GM06990 (cell line): ENCODE data around the gene CD1C.
"Not testable (repeated sequence)": the region's sequence is repeated elsewhere in the genome, so short reads cannot be mapped to it uniquely, and the experiment has no call there.

ENCODE experiments used
- DNase-seq: peaks from one replicate; pipeline ENCODE4 v3.0.0-alpha.2; 2011; ENCODE audit not compliant: insufficient read length; ENCODE audit errors: extremely low read depth
- H3K27me3 ChIP-seq: replicated peaks from 2 replicates; pipeline ENCODE4 v1.6.0; 2011; ENCODE audit warnings: low read length; ENCODE audit not compliant: control insufficient read depth, insufficient read depth
- H3K36me3 ChIP-seq: 2 replicates; pipeline ENCODE4 v1.5.1; 2011; ENCODE audit warnings: low read length; ENCODE audit not compliant: control insufficient read depth, insufficient read depth
- H3K4me3 ChIP-seq: replicated peaks from 2 replicates; pipeline ENCODE4 v1.5.1; 2011; ENCODE audit warnings: low read depth, mild to moderate bottlenecking, control low read depth, low read length
- TF ChIP-seq, protein P1 (sequence below): IDR thresholded peaks from 2 replicates; pipeline ENCODE4 v1.5.1; 2011; ENCODE audit warnings: low read length, control low read depth, mild to moderate bottlenecking, inconsistent platforms; ENCODE audit not compliant: insufficient read depth, poor library complexity, severe bottlenecking

CD1C gene

DNA sequence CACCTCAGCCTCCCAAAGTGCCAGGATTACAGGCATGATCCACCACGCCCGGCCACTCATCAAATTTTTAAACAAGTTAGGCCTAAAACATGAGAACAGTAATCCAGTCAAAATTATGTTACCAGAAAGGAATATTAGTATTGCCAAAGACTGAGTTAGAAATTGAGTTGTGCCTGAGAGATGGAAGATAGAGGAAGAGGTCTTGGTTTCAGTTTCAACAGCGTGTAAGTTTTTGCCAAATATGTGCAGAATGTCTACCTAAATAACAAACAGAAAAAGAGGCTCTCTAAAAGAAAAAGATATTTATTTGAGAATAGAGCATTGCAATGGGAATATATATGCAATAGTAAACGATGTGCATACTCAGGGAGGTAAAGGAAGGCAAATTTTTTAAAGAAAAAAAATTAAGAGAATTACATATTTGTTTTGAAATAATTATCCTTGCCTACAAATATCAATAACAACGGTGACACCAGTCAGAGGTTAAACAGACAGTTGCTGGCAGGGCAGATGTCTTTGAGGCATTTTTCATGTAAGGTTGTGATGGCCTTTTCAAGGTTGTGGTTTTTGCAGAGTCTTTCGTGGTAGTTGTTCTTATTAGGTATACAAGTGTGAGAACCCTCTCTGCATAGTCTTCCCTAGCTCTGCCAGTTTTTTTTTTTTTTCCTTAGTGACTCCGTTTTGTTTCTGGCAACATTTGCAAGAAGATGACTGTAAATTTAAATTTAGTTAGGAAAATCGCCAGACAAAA, 43.9 kb downstream of the CD1C start:
- no peaks in the 10 kb centered on the region for H3K36me3 ChIP-seq
- DNase-seq: no peak
- no peaks in the 10 kb centered on the region for H3K27me3 ChIP-seq
- no peak overlapping the region for H3K4me3 ChIP-seq
- TF ChIP-seq, protein P1, sequence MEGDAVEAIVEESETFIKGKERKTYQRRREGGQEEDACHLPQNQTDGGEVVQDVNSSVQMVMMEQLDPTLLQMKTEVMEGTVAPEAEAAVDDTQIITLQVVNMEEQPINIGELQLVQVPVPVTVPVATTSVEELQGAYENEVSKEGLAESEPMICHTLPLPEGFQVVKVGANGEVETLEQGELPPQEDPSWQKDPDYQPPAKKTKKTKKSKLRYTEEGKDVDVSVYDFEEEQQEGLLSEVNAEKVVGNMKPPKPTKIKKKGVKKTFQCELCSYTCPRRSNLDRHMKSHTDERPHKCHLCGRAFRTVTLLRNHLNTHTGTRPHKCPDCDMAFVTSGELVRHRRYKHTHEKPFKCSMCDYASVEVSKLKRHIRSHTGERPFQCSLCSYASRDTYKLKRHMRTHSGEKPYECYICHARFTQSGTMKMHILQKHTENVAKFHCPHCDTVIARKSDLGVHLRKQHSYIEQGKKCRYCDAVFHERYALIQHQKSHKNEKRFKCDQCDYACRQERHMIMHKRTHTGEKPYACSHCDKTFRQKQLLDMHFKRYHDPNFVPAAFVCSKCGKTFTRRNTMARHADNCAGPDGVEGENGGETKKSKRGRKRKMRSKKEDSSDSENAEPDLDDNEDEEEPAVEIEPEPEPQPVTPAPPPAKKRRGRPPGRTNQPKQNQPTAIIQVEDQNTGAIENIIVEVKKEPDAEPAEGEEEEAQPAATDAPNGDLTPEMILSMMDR: no peak

DNA sequence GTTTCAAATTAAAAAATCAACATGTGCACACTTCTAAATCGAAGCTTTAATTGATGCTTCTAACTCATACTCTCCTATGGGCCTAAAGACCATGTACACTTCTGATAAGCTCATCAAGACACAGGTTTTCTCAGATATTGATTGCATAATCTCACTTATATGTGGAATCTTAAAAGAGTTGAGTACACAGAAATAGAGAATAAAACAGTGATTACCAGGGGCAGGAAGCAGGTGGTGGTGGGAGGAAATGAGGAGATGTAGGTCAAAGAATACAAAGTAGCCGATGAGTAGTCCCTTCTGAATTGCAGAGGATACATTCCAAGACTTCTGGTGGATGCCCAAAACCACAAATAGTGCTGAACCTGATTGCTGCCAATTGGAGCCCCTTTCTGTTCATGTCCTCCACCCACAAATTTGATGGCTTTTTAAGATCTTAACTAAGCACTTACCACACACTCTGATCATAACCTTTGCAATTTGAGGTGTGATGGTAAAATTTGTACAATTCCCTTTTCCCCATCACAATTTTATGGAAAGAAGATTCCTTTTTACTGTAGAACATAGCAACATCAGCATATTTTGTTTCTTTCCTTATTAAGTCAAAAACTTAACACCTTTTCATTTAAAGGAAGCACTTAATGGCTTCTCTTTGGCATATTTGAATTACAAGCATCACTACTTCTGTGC, 44.9 kb downstream of the CD1C start:
- DNase-seq: no peak
- Histone ChIP-seq H3K4me3 (no peak overlapping the region), H3K36me3 (no peaks in the 10 kb centered on the region), H3K27me3 (no peaks in the 10 kb centered on the region)
- TF ChIP-seq, protein P1: no peak

DNA sequence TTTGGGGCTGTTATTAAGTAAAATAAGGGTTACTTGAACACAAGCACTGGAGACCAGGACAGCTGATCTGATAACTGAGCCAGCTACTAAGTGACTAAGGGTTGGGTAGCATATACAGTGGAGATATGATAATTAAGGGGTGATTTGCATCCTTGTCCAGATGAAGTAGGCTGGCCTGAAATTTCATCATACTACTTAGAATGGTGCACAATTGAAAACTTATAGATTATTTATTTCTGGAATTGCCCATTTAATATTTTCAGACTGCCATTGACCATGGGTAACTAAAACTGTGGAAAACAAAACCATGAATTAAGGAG, 45.5 kb downstream of the CD1C start:
- Histone ChIP-seq H3K36me3 (no peaks in the 10 kb centered on the region), H3K27me3 (no peaks in the 10 kb centered on the region), H3K4me3 (no peak overlapping the region)
- DNase-seq: no peak
- TF ChIP-seq, protein P1: no peak

DNA sequence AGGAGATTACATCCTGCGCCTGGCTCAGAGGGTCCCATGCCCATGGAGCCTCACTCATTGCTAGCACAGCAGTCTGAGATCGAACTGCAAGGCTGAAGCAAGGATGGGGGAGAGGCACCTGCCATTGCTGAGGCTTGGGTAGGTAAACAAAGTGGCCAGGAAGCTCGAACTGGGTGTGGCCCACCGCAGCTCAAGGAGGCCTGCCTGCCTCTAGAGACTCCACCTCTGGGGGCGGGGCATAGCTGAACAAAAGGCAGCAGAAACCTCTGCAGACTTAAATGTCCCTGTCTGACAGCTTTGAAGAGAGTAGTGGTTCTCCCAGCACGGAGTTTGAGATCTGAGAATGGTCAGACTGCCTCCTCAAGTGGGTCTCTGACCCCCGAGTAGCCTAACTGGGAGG, 46.7 kb downstream of the CD1C start:
- not testable (repeated sequence) for H3K36me3 ChIP-seq, DNase-seq, H3K27me3 ChIP-seq, H3K4me3 ChIP-seq
